ENCODE results near the gene KBTBD8.

Gene KBTBD8

DNA sequence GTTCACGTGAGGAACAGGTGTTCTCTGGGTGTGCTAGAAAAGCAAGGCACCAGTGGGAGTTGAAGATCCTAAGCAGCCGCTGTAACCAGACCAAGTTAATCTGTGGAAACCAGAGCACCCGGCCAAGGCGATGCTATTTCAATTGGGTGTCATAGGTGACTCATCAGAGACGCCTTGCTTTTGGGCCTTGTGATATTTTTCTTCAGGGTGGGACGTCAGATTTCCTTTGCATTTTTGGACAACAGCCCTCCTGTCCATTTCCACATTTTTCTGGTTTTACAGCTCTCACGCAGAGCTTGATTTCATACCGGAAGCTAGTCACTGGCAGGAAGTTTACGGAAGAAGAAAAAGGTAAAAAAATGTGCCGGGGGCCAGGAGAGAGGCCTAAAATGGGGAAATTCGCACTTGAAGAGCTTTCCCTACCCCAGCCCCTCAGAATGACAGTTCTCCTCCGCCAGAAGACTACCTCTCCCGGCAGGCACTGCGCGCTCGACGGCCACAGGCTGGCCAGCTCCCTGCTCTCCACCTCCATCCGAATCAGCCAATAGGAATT, 471 bp upstream of the KBTBD8 start:
- DNase-seq (ENCODE audit: low read depth in 2 of 2), result no peak

DNA sequence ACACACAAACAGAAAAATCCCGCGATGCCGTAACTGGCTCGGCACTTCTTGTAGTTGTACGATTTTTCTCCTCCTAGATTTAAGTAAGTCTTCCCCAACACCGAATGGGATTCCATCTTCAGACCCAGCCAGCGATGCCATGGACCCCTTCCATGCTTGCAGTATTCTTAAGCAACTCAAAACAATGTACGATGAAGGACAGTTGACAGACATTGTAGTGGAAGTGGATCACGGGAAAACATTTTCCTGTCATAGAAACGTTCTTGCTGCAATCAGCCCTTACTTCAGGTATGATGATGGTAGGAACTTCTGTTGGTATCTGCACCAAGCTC, 763 bp downstream of the KBTBD8 start:
- no peak for DNase-seq (ENCODE audit: low read depth in 2 of 2)

DNA sequence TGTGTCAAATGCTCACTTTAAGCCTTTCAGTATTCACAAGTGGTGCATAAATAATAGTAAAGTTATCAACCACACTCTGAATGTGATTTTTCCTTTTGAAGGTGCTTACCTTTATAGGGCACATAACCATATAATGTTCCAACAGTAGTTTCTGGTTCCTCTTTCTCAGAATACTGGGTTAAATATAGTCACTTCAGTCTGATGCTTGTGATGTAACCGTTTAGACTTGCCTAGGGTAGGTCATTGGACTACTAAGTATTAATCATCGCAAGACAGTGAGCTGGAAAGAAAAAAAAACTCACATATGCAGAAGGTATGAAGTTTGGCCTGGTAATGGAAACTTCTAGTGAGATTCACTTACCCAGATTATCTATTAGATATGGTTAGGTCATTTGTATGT, 1.9 kb downstream of the KBTBD8 start:
- DNase-seq (ENCODE audit: low read depth in 2 of 2), result no peak

DNA sequence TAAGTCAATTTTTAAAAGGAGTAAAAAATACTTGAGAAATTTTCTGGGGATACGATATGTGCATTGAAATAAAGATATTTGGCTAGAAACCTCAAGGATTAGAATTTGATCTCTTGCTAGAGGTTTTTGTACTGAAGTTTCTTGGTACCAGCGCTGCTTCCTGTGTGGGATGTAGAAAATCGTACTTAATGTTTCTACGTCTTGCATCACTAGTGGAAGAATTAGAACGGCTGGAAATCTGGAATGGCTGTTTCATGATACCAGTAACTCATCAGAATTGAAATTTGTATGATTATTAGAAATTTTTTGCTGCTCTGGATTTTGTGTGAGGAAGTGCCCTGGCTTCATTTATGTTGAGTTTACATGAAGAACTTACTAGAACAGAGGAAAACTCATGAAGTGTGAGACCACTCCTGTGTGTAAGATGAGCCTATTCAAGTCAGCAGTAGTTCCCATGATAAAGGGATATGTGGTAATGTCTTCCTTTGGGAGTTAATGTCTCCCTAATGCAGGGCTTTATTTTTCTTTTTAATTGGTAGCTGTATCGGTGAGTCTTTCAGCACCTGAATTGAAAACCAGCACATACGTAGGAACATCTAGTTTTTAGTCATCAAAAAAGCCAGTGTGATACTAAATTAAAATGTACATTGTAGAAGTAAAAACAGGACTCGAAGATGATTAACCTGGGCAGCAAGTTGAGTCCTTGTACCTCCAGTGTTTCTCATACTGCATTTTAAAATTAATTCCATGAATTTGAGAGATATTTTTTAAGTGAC, 3.2 kb downstream of the KBTBD8 start:
- DNase-seq (ENCODE audit: low read depth in 2 of 2), result no peak

DNA sequence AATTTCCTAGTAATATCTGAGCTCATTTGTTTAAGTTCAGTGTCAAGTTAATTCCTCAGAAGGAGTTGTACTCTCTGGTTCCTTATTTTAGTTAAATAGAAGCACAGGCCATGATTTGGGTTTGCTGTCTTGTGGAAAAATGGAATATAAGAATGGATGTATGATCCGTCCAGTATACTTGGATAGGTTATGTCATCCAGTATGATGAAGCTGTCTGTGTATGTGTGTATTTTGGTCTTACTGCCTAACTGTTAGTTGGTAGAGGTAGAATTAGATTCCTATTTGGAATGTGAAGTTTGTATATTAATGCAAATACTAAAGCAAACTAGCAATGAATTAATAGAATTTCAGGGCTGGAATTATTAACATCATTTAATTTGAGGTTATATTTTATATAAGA, 7.9 kb downstream of the KBTBD8 start:
- DNase-seq (ENCODE audit: low read depth in 2 of 2), result no peak

DNA sequence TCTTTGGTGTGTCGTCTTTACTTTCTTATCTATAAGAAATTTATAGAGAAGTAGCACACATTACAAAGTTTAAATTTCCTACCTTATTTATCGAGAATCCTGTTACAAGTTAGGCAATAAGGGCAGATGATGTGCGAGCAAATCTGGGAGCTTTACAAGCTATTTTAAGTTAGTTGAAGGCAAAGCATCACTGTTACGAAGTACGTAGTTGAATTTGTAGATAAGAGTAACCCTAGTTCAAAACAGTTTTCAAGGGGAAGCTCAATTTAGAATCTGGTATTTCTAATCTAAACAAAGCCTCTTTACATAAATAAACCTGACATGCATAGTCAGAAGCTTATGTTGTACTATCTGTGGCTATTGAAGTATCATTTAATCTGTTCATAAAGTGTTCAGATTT, 8.4 kb downstream of the KBTBD8 start:
- no peak for DNase-seq (ENCODE audit: low read depth in 2 of 2)

DNA sequence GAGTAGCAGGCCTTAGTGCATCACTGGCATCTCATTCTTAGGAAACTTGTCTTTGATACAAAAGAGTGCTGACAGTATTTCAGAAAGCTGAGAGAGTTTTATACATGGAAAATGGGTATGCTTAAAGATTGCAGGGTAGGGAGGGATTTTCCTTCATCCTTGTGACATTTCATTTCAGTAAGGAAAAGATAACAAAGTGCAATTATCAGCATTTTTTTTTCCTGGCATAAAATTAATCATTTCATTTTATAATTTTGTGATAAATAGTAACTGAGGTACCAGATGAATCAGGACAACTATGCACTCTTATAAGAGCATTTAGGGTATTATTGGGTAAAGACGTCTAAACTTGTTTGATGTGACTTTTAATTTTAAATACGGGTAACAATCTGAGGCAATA, 10.3 kb downstream of the KBTBD8 start:
- no peak for DNase-seq (ENCODE audit: low read depth in 2 of 2)

DNA sequence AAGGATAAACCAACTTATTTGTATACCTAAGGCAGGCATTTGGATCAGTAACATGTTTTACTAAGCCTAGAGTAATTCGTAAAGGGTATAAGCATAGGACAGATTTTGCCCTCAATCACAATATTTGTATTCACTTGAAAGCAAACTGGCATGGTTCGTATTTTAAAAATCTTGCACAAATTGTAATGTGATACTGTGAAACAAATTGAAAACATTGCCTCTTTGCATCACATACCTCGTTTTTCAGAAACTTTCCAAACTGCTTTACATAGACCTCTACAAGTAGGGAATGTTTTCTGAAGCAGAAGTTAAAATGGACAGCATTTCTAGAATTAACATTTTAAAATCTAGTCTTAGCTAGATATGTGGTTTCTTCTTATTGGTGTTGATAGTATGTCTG, 11.6 kb downstream of the KBTBD8 start:
- no peak for DNase-seq (ENCODE audit: low read depth in 2 of 2)

DNA sequence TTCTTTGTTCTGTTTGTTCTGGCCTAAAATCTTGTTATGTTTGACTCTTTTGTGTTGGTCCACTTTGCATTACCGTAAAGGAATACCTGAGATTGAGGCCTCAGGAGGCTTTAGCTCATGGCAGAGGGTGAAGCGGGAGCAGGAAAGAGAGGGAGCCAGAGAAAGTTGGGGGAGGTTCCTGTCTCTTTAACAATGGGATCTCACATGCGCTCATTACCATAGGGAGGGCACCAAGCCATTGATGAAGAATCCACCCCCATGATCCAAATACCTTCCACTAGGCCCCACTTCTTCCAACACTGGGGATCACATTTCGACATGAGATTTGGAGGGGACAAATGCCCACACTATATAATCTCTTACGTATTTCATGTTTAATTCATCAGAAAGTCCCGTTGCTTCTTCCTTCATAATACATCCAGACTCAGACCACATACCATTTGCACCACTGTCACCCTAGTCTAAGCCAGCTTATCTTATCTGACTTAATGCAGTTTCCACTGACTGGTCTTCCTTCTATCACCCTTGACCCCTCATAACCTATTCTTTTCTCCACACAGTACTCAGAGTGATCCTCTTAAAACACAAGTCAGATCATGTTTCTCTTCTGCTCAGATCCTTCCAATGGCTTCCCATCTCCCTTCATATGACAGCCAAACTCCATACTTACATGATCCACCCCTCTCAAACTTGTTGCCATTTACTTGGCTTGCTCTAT, 13.5 kb downstream of the KBTBD8 start:
- DNase-seq (ENCODE audit: low read depth in 2 of 2), result no peak

DNA sequence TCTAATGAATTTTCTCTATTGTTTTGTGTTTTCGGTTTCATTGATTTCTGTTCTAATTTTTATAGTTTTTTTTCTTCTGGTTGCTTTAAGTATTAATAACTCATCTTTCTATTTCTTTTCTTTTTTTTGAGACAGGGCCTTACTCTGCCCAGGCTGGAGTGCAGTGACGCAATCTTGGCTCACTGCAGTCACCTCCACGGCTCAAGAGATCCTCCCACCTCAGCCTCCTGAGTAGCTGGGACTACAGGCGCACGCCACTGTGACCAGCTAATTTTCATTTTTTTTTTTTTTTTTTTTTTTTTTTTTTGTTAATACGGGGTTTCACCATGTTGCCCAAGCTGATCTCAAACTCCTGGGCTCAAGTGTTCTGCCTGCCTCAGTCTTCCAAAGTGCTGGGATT, 14.5 kb downstream of the KBTBD8 start:
- DNase-seq (ENCODE audit: low read depth in 2 of 2), result no peak

DNA sequence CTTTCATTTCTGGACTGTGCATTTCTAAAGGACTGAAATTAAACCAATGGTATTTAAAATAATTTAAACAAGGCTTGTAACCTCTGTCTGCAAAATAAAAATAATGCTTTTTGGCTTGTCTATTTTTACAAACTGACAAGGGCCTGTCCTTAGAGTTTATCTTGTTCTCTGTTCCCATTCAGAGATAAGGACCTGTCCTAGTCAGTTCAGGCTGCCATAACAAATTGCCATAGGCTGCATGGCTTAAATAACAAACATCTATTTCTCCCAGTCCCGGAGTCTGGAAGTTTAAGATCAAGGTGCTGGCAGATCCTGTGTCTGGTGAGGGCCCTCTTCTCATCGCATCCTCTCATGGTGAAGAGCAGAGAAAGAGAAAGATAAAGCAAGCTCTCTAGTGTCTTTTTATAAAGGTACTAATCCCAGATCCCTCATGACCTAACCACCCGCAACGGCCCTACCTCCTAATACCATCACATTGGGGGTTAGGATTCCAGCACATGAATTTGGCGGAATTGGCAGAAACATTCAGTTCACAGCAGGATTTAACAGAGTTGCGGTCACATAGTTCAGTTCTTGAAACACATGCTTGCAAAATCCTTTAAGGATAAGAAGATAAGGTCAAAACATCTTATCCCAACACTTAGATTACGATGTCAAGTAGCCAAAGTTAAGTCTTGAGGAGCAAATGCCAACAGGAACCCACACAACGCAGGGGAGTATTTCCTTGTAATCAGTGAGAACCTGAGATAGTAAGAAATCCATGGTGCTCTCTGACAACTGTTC, 17.8 kb downstream of the KBTBD8 start:
- DNase-seq (ENCODE audit: low read depth in 2 of 2), result no peak

DNA sequence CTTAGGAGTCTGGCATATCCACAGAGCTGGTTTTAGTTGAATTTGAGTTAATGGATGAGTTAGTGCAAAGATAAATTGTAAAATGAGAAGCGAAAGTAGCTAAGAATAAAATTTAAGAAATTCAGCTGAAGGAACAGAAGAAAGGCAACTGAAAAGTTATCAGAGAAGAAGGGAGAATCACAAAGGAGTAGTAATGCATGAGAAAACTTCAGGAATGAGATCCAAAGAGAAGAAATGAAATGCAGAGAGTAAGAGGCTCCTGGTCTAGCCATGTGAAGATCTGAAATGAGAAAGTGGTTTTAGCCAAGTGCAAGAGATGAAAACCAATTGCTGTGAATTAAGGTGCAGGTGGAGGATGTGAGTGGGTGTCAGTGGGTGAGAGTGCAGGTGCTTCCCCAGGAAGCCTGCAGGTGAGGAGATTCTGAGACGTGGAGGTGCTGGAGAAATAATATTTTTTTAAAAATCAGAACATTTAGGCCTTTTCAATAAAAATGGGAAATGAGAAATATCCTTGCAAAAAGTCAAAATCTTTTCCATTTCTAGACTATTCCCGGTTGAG, 18.5 kb downstream of the KBTBD8 start:
- peak in 1 of 2 donors; percentile 5 for DNase-seq (ENCODE audit: low read depth in 2 of 2)

DNA sequence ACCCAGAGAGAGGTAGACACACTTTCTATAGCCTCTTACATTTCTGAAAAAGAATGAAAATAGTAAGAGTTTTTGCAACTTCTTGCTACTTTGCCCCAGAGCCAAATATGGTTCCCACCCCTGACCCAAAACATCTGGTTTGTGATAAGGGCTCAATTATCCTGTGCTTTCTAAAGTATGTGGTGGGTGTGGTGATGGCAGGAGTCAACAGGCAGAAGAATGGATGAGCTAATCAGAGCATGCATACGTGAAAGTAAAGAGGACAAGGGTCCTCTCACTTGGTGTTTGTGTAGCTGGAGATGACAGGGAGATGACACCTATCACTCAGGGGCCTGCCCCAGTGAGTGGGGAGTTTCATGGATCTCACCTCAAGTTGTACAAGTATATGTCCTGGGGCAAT, 19.1 kb downstream of the KBTBD8 start:
- DNase-seq (ENCODE audit: low read depth in 2 of 2), result no peak

DNA sequence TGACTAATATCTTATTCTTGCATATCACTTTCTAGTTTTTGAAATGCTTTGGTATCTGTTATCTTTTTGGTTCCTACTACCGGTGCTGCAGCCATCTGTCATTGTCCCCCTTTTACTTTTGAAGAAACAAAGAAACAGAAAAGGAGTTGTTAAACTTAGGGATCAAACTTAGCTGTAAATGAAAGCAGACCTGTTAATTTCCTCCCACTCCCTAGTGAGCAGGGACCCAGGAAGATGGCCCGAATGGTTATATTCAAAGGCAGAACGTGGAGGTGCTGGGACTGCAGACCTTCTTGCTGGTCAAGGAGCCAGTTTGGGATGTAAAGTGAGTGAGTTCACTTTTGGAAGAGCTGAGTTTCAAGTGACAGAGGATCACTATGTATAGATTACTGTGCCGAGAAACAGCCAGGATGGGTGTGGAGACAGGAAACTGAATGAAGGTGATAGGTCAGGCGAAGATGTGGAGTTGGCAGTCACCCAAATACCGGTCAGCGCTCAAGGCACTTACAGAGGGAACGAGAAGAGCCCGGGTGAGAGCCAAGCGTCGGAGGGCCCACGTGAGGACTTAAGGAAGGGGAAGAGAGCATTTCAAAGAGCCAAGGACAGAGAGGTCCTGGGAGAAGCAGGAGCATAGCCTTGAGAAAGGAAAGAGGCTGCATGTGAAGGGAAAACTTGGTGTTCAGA, 20.1 kb downstream of the KBTBD8 start:
- DNase-seq (ENCODE audit: low read depth in 2 of 2), result no peak

DNA sequence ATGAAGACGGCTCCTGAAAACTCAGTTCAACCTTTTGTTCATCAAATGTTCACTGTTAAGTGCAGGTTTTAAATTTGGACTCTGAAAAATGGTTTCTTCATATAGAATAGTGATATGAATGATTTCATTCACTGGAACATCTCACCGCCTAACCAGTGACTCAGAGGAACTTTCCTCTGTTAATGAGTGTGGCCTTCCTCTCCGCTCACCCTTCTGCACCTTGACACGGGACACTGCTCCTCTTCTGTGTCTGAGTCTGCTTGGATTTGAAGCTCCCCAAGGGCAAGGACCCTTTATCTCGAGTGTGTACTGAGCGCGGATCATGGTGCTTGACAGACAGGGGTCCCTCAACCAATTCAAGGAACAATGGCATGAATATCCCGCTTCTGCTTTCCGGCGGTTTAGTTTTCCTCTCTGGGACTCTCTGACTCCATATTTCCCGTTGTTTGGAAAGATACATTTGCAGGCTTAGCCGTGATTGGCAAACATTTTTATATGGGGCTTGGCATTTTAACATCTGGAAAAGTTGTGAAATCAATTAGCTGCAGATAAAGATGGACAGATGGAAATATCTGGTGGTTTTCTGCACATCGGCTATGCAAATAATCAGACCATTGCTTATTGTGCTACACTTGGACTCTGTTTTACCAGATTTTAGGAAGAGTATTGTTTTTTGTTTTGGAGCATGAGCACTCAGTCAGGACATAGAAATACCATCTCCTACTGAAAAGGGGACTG, 20.9 kb downstream of the KBTBD8 start:
- no peak for DNase-seq (ENCODE audit: low read depth in 2 of 2)

DNA sequence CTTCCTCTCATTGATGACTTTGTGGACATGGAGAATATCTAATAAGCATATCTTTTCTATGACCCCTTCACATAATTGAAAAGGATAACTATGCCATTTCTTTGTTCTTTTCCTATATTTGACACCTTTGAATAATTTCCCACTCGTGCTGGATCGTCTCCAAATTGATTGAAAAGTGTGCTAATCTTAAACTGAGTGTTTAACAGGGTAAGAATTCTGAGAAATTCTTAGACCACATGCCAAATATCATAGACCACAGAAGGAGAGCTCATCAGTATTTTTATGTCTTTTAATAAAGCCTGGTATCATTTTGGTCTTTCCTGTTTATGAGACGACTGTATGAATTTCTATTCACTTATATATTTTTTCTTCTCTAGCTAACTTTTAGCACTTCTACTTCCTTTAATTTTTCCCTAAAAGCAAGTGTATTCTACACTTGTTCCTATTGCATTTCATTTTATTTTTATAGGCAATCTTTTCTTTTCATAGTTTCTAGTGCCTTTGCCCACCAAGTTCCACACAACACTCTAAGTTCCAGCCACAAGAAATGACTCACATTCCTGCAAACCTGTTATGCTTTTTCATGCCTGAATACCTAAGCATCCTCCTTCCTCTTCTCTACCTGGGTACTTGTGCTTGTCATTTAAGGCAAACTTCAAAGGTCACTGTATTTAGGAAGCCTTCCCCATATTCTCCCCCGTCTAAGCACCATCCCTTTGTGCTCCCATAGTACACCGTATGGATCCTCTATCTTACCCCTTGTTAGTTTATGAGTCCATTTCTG, 30.1 kb downstream of the KBTBD8 start:
- no peak for DNase-seq (ENCODE audit: low read depth in 2 of 2)

DNA sequence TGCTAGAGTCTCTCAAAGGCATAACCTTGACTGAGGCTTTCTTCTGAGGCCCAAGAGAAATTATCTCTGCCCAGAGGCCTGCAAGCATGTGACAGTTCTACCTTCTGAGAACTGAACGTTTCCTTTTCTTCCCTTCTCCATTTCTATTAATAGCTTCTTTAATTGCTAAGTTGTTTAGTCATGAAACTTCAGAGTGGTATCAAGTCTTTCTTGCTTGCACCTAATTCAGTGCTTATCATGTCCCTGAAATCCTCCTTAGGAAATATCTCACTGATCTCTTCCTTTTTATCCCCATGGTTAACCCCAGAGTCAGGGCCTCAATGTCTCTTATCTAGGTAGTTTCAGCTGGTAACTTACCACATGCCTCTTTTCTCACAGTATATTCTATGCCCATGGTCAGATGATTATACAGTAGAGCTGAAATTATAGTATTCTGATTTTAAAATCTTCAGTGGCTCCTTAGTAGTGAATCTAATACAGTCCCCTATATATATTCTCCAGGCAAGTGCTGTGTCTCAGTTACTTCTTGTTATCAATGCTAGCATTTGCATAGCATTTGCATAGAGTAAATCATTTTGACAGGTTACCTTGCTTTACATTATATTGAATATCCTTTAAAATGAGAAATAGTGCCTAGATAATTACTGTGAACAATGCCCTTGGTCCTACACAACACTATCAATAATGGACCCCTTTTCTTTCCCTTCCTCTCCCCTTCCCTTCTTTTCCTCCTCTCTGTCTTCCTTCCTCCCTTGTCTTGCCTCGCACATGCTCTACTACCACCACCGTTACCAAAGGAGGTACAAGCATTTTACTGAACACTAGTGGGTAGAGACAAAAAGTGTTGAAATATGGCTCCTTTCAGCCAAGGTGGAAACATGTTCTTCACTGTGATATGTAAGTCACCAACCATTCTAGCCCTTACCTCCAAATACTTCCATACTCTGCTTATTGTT, 33.0 kb downstream of the KBTBD8 start:
- no peak for DNase-seq (ENCODE audit: low read depth in 2 of 2)

DNA sequence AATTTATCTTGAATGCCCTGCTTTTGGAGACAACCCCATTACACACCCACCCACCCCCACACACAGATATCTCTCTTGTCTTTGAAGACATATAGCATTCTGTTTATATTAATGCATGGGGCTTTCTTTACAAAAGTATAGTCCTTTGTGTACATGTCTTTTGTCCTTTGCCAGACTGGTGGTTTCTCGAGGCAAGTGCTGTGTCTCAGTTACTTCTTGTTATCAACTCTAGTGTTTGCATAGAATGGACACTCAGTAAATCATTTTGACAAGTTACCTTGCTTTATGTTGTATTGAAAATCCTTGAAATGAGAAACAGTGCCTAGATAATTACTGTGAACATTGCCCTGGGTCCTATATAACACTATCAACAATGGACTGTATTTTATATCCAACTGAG, 33.9 kb downstream of the KBTBD8 start:
- DNase-seq (ENCODE audit: low read depth in 2 of 2), result no peak

DNA sequence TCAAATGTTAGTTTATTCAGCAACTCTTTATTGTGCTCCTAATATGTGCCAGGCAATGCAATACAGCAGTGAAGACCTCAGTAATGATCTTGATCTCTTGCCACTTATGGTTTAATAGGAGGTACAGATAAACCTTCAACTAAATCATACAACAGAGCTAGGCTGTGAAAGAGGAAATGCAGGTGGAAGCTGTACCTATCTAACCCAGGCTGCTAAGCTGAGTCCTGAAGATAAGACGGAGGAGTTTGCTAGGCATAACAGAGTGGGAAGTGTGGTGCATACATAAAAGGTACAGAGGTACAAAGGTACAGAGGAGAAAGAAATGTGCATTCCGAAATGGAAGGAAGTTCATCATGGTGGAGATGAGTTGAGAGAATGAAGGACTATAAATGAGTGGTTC, 35.0 kb downstream of the KBTBD8 start:
- DNase-seq (ENCODE audit: low read depth in 2 of 2), result no peak
